Renal pelvis (tissue), 4 donors: ENCODE data around the gene HLA-A. TPM values are rescaled to one million over a fixed set of nuclear protein-coding genes. Genes with fewer than 3 reads are reported as not detected.

Experiments
- DNase-seq: peaks from one replicate; pipeline ENCODE4 v3.0.0-alpha.2; 2013
- polyA plus RNA-seq, 3 donors: library from polyadenylated mRNA; unstranded; fragments of 120-200 nt; gene quantifications; one replicate each; pipeline ENCODE4 v1.2.1, GENCODE V29; 2013; ENCODE audit not compliant: insufficient read length in 3 of 3

HLA-A gene
- polyA plus RNA-seq, 3 donors = 177 to 196 (median 179) TPM

DNA sequence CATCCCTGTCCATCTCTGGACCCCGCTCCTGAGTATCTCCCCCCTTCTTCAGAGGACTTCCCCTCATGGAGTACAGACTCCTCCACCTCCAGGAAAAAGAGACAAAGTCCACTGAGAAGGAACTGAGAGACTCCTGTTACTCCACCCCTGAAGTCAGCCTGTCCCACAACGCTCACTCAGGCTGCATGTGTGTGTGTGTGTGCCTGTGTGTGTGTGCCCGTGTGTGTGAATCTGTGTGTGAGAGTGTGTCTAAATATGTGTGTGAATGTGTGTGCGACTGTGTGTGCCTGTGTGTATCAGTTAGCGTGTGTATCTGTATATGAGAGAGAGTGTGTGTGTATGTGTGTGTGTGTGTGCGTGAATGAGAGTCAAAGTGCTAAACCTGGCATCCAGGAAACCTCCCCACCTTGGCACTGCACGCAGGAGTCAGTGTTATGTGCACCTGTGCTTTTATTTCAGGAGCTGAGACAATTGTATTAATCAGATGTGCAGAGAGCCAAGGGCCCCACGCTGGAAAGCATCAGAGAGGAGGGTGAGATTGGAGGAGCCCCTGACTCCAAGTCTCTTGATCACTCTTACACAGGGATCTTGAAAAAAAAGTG lies 39.0 kb downstream of the HLA-A start:
- no peak for DNase-seq

DNA sequence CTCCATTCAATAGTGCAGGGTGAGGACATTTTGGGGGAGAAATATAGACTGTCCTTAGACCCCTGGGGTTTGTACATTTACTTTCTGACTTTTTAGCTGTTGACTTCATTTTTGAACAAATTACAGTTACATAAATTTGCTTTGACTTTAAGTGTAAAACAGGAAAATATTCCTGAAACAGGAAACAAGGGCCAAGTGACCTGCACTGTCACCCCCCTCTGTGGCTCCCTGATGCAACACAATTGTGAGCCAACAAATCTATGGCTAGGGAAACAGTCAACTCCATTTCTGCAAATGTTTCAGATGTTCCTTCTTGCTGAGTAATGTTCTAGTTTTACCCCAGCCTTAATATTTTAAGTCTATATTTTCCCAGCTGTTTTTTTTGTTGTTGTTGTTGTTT lies 39.8 kb downstream of the HLA-A start:
- no peak for DNase-seq

DNA sequence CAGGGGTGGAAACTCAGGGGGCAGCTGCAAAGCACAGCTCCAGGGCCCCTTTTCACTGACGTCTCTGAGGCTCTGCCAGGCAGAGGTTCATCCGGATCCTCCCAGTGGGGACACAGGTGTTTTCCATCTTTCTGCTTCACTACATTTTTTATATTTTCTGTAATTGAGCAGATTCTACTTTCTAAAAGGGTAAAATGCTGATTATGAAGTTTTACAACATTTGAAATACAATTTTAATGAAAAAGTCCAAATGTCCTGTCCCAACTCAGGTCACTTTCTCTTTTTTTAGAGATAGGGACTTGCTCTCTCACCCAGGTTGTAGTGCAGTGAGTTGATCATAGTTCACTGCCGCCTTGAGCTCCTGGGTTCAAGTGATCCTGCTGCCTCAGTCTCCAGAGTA lies 41.9 kb downstream of the HLA-A start:
- DNase-seq = no peak

DNA sequence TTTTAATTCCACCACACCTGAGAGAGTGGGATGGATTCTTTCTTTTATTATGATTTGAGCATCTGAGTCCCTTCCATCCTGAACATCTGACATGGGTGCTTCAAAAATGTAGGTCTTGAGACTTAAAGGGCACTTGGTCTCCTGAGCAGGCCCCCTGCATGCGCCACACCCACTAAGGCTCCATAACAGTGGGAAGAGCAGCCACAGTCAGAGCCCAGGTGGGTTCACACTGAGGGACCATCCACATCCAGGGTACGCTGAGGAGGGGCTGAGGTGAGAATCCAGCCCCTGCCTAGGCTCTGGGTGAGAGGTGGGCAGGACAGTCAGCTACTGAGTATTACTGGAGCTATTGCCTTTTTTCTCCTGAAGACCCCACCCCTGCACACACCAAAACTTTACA lies 42.7 kb downstream of the HLA-A start:
- DNase-seq = no peak

DNA sequence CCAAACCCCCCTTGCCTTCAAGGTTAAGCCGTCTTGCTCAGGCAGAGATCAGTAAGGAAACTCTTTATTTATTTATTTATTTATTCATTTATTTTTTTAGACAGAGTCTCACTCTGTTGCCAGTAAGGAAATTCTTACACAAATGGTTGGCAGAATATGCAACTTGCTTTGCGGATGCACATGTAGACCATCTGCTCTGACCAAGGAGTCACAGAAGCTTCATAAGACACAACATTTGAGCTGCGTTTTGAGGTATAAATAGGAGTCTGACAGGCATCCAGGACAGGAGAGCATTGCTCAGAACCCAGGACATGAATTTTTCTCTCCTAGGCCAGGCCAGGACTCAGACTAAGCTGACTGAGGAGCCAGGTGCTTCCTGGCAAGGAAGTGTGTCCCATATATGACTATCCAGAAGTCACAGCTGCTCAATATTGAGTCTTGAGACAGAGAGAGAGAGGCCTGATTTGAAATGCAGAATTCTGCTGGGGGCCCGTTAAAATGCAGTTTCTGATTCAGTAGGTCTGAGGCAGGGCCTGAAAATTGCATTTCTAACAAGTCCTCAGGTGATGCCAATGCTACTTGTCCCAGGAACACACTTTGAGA lies 43.9 kb downstream of the HLA-A start:
- DNase-seq = no peak

DNA sequence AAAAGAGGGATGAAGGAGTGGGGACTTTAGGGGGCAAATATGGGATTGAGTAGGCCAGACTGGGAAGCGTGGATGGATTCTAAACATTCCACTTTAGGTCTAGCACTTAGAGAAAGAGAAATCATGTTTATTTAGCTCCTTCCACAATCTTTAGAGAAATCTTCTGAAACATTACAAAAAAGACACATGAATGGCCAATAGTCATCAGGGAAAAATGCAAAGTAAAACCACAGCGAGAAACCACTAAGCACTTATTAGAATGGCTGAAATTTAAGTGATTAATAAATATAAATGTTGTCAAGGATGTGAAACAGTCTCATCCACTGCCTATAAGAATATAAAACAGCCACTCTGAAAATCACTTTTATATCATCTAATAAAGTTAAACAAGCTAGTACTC lies 46.9 kb downstream of the HLA-A start:
- DNase-seq = no peak

DNA sequence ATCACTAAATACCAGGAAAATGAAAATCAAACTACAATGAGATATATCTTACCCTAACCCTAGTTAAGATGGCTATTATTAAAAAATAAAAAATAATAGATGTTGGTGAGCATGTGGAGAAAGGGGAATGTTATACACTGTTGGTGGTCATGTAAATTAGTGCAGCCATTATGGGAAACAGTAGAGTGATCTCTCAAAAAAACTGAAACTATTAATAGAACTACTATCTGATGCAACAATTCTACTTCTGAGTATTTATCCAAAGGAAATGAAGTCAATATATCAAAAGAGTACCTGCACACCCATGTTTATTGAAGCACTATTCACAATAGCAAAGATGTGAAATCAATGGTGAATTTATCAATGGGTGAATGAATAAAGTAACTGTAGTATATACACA lies 48.6 kb downstream of the HLA-A start:
- DNase-seq = no peak

DNA sequence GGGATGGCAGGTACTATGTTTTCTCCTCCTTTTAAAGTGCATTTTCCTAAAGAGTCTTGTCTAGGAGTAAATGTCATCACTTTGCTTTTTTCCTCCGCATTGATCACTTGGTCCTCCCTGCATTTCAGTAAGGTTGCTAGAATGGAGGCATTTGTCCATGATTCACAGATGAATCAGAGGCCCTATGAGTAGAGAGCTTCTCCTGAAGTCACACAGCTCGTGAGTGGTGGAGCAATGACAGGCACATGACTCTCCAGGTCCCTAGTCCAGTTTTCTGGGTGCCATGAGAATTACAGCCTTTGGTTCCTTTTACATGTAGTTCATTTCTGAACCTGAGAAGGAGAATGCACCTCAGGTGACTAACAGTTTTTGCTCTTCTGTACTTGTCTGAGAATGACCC lies 50.5 kb downstream of the HLA-A start:
- no peak for DNase-seq

DNA sequence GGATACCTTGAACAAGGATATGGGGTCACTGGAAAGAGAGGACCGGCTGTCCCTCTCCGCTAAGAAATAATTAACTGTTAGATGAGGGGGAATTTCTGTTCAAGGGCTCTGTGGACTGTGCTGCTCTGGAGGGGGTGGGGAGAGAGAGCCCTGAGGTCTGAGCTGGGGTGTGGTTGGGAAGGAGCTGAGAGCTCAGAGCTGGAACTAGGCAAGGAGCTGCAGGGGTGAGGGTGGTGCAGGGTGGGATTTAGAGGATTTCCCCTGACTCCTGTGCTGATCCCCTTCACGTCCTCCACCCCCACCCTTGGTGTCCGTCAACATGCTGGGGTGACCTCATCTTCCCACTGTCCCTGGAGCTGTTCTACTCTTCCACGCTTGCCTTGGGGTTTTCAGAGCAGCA lies 52.5 kb downstream of the HLA-A start:
- no peak for DNase-seq

DNA sequence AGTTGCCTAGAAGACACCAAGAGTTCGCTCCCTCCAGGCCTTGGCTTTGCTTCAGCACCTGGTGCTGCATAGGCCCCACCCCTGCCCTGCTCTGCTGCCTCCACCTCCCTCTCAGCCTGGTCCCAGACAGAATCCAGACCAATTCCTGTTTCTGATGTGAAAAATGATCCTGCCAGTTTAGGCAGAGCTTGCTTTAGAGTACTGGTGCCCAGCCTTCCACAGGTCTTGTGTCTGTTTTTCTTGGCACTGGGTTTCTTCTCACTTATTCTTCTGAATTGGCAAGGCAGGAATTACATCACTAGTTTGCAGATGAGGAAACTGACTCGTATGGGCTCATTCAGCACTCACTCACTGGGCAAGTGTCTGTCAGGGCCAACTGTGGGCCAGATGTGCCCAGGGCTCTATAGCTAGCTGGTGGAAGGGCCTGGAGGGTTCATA lies 53.0 kb downstream of the HLA-A start:
- no peak for DNase-seq

Other genes with a start within 250 kb of the HLA-A start
- 1 to 10 TPM; 4.2 to 6.3 (median 4.6) TPM for gene HLA-F, start 219.1 kb upstream of the HLA-A start, polyA plus RNA-seq
- 1 to 10 TPM; 2.2 to 6.7 (median 5.7) TPM for gene HLA-G, start 114.7 kb upstream of the HLA-A start, polyA plus RNA-seq
- 10 to 100 TPM; 37.9 to 42.1 (median 39.1) TPM for gene POLR1H, start 118.7 kb downstream of the HLA-A start, polyA plus RNA-seq
- gene PPP1R11, start 124.7 kb downstream of the HLA-A start, polyA plus RNA-seq = 10 to 100 TPM; 60.5 to 63.7 (median 62.6) TPM
- gene RNF39, start 133.2 kb downstream of the HLA-A start, polyA plus RNA-seq = 1 to 10 TPM; 1.0 to 1.8 (median 1.1) TPM
- gene TRIM31, start 170.6 kb downstream of the HLA-A start, polyA plus RNA-seq = not detected
- gene TRIM40, start 193.6 kb downstream of the HLA-A start, polyA plus RNA-seq = under 1 TPM in 2 of 3 donors, not detected in 1; 0.07 to 0.10 TPM
- under 1 TPM; 0.28 to 0.52 (median 0.44) TPM for gene TRIM10, start 218.7 kb downstream of the HLA-A start, polyA plus RNA-seq
- under 1 TPM in 1 of 3 donors, not detected in 2; 0.53 TPM for gene TRIM15, start 221.0 kb downstream of the HLA-A start, polyA plus RNA-seq